Astrocyte (in vitro differentiated cells and primary cell): ENCODE data around the gene TPRKB.

ENCODE experiments used
- EZH2 ChIP-seq: IDR thresholded peaks from 2 replicates; pipeline ENCODE4 v1.6.1; 2012; ENCODE audit warnings: mild to moderate bottlenecking, low read length, inconsistent platforms; ENCODE audit not compliant: insufficient read depth
- TF ChIP-seq, protein P1 (sequence below): IDR thresholded peaks from 2 replicates; pipeline ENCODE4 v1.5.1; 2011; ENCODE audit warnings: low read depth, mild to moderate bottlenecking, inconsistent platforms, low read length, moderate library complexity; ENCODE audit not compliant: insufficient read depth

GRCh38 chr2:73728711-73729110 is 8.4 kb downstream of the TPRKB start:
- TF ChIP-seq, protein P1, sequence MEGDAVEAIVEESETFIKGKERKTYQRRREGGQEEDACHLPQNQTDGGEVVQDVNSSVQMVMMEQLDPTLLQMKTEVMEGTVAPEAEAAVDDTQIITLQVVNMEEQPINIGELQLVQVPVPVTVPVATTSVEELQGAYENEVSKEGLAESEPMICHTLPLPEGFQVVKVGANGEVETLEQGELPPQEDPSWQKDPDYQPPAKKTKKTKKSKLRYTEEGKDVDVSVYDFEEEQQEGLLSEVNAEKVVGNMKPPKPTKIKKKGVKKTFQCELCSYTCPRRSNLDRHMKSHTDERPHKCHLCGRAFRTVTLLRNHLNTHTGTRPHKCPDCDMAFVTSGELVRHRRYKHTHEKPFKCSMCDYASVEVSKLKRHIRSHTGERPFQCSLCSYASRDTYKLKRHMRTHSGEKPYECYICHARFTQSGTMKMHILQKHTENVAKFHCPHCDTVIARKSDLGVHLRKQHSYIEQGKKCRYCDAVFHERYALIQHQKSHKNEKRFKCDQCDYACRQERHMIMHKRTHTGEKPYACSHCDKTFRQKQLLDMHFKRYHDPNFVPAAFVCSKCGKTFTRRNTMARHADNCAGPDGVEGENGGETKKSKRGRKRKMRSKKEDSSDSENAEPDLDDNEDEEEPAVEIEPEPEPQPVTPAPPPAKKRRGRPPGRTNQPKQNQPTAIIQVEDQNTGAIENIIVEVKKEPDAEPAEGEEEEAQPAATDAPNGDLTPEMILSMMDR = no peak
- TF ChIP-seq EZH2 = no peak
